ENCODE measurements around the gene SMARCC2. TPM values are rescaled to one million over a fixed set of nuclear protein-coding genes. Genes with fewer than 3 reads are reported as not detected.

Gene SMARCC2
- total and polyA plus RNA-seq, 12 donors: 16.2 to 81.9 (median 60.7) TPM

DNA sequence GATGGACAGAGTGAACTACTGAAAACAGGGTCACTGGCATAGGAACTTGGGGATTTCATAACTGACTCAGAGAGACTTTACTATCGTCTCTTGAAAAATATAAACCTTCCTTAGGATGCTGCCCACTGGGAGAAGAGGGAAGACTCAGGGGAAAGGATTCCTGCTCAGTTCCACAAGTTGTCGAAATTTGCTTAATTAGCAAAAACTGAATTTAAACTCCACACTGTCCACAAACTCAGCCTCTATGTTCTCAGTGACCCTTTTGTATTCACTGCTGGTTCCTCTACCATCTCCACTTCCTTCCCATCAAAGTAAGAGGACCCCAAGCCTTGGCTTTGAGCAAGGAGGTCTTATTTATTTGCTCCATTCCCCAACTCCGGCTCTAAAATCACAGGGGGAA, 44.1 kb downstream of the SMARCC2 start:
- TF ChIP-seq, protein P1, sequence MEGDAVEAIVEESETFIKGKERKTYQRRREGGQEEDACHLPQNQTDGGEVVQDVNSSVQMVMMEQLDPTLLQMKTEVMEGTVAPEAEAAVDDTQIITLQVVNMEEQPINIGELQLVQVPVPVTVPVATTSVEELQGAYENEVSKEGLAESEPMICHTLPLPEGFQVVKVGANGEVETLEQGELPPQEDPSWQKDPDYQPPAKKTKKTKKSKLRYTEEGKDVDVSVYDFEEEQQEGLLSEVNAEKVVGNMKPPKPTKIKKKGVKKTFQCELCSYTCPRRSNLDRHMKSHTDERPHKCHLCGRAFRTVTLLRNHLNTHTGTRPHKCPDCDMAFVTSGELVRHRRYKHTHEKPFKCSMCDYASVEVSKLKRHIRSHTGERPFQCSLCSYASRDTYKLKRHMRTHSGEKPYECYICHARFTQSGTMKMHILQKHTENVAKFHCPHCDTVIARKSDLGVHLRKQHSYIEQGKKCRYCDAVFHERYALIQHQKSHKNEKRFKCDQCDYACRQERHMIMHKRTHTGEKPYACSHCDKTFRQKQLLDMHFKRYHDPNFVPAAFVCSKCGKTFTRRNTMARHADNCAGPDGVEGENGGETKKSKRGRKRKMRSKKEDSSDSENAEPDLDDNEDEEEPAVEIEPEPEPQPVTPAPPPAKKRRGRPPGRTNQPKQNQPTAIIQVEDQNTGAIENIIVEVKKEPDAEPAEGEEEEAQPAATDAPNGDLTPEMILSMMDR (IDR thresholded peaks at IDR 0.05): no peak
- H3K27me3 ChIP-seq: no peaks in the 10 kb centered on the region
- peak overlapping the region in 7 of 10 donors; percentile 80 to 91 (median 82) for H3K27ac ChIP-seq
- WGBS, 2 donors: 92% methylated on average over 3 of the region's 3 CpGs
- no peak for ATAC-seq
- H3K36me3 ChIP-seq: peaks cover 0 to 62% (median 32%) of the 10 kb centered on the region in 9 donors
- no peaks in the 10 kb centered on the region for H3K9me3 ChIP-seq
- no peak overlapping the region for H3K4me3 ChIP-seq
- intact Hi-C loops (cut with DNase I): no loop called here
- no peak for DNase-seq
- H3K4me1 ChIP-seq: peaks cover 8 to 56% (median 35%) of the 10 kb centered on the region in 9 donors

DNA sequence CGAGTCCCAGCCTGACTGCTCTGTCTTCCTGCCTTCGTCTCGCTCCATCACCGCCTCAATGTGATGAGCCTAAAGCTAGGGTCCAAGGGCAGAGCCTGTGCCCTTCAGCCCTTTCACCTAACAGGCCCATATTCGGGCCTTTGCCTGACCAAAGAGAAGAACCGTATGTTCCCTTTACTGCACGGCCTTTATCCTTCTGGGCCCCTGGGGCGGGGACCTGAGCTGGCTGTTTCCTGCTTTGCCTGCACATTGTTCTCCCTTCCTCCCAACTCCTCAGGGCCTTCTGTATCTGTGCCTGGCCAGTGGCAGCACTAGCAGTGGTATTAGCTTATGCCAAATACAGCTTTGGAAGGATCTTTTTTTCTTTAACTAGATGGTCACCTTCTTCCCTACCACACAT, 45.4 kb downstream of the SMARCC2 start:
- ATAC-seq (peak; percentile 30 to 90 (median 84)), DNase-seq (peak; percentile 46 to 58)
- Histone ChIP-seq H3K36me3 (peaks cover 0 to 66% (median 45%) of the 10 kb centered on the region in 9 donors), H3K27me3 (no peaks in the 10 kb centered on the region), H3K4me1 (peaks cover 8 to 55% (median 35%) of the 10 kb centered on the region in 9 donors), H3K27ac (peak overlapping the region; percentile 68 to 91 (median 82)), H3K4me3 (no peak overlapping the region), H3K9me3 (no peaks in the 10 kb centered on the region)
- intact Hi-C loops (cut with DNase I): loop anchor here in 1 of 10 donors (2.0 kb wide), 1 partner anchor 15 kb away; the partner anchor contains the start of gene ESYT1
- WGBS, 2 donors: 63 to 64% methylated on average over 8 of the region's 8 CpGs
- TF ChIP-seq, protein P1 (IDR thresholded peaks at IDR 0.05): no peak

DNA sequence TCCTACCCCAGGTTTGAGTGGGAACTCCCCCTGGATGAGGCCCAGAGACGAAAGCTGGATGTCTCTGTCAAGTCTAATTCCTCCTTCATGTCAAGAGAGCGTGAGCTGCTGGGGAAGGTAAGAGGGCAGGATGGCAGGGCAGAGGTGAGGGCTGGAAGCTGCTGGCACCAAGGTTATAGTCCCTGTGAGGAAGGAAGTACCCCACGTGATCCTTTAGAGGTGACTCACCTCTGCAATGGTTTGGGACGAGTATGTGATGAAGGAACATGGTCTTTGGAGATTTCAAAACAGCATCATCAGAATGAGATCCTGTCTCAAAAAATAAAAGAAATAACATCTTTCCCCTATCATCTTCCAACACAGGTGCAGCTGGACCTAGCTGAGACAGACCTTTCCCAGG, 46.1 kb downstream of the SMARCC2 start:
- H3K4me3 ChIP-seq: no peak overlapping the region
- no peaks in the 10 kb centered on the region for H3K9me3 ChIP-seq
- intact Hi-C loops (cut with DNase I): loop anchor here in 1 of 10 donors (2.0 kb wide), 1 partner anchor 14 kb away; the partner anchor contains the start of gene ESYT1
- 73 to 76% methylated on average over 4 of the region's 4 CpGs for WGBS, 2 donors
- peaks cover 8 to 55% (median 35%) of the 10 kb centered on the region in 9 donors for H3K4me1 ChIP-seq
- TF ChIP-seq, protein P1 (IDR thresholded peaks at IDR 0.05): no peak
- H3K27me3 ChIP-seq: no peaks in the 10 kb centered on the region
- peaks cover 0 to 73% (median 48%) of the 10 kb centered on the region in 9 donors for H3K36me3 ChIP-seq
- DNase-seq (no peak), ATAC-seq (no peak)
- peak overlapping the region; percentile 68 to 91 (median 82) for H3K27ac ChIP-seq

DNA sequence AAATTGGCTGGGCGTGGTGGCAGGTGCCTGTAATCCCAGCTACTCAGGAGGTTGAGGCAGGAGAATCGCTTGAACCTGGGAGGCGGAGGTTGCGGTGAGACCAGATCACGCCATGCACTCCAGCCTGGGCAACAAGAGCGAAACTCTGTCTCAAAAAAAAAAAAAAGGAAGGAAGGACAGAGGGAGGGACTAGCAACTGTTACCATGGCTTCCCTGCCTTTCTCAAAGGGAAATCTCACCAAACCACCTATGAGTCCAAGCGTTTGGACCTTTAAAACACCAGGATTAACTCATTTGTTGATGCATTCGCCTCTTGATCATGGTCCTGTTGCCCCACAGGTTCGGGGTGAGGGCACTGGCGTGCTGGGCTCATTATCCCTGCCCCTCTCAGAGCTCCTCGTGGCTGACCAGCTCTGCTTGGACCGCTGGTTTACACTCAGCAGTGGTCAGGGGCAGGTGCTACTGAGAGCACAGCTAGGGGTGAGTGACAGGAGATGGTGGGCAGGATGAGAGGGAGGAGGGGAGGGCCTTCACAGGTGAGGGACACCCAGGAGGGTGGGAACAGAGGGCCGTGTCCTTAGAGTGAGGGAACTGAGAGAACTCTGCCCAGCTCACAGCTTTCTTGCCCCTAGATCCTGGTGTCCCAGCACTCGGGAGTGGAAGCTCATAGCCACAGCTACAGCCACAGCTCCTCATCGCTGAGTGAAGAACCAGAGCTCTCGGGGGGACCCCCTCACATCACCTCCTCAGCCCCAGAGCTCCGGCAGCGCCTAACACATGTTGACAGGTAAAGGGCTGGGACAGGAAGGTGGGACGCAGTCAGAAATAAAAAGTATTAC, 47.1 kb downstream of the SMARCC2 start:
- Histone ChIP-seq H3K4me1 (peaks cover 8 to 51% (median 30%) of the 10 kb centered on the region in 9 donors), H3K36me3 (peaks cover 0 to 83% (median 57%) of the 10 kb centered on the region in 9 donors), H3K4me3 (no peak overlapping the region), H3K9me3 (no peaks in the 10 kb centered on the region), H3K27me3 (no peaks in the 10 kb centered on the region), H3K27ac (peak overlapping the region in 8 of 10 donors; percentile 11 to 91 (median 80))
- 89 to 90% methylated on average over 19 of the region's 19 CpGs for WGBS, 2 donors
- intact Hi-C loops (cut with DNase I): loop anchor here in 1 of 10 donors (2.0 kb wide), 1 partner anchor 13 kb away; the partner anchor contains the start of gene ESYT1
- DNase-seq (no peak), ATAC-seq (peak in 1 of 8 donors; percentile 19)
- TF ChIP-seq, protein P1 (IDR thresholded peaks at IDR 0.05): no peak

All from heart right ventricle (tissue), 16 donors.